Activated CD8-positive, alpha-beta memory T cell treated with anti-CD3 and anti-CD28 coated beads for 36 hours (primary cell): ENCODE results near the gene PRKN. TPM values are rescaled to one million over a fixed set of nuclear protein-coding genes. Genes with fewer than 3 reads are reported as not detected.

Source experiments
- CTCF ChIA-PET: fragments of 350-600 bp; sonication (Branson Sonifier 250); formaldehyde crosslinking; loops from one replicate; lab custom pipeline; 2021; ENCODE audit warnings: antibody characterized with exemption; lab: Charles Lee
- POLR2A ChIA-PET: fragments of 350-600 bp; sonication (Branson Sonifier 250); formaldehyde crosslinking; loops from one replicate; lab custom pipeline; 2021; ENCODE audit warnings: antibody characterized with exemption; lab: Charles Lee
- total RNA-seq, 2 experiments: library from RNA; stranded (reverse); gene quantifications; one replicate each; pipeline ENCODE4 v1.2.3, GENCODE V29; 2021

Gene PRKN
- total RNA-seq, 2 experiments from 2014 or later = not detected

DNA sequence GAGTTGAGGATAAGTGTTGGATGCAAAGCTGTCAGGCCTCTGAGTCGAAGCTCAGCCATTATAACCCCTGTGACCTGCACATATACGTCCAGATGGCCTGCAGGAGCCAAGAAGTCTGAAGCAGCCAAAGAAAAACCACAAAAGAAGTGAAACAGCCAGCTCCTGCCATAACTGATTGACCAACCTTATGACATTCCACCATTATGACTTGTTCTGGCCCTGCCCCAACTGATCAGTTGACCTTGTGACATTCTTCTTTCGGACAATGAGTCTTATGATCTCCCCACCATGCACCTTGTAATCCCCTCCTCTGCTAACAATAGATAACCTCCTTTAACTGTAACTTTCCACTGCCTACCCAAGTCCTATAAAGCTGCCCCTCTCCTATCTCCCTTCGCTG is 1320.0 kb downstream of the PRKN start:
- ChIA-PET CTCF (no interaction called here), POLR2A (no interaction called here)

- ChIA-PET CTCF (no interaction called here), POLR2A (no interaction called here)
Measured at GRCh38 chr6:161407115-161407514, 1320.5 kb downstream of the PRKN start.

DNA sequence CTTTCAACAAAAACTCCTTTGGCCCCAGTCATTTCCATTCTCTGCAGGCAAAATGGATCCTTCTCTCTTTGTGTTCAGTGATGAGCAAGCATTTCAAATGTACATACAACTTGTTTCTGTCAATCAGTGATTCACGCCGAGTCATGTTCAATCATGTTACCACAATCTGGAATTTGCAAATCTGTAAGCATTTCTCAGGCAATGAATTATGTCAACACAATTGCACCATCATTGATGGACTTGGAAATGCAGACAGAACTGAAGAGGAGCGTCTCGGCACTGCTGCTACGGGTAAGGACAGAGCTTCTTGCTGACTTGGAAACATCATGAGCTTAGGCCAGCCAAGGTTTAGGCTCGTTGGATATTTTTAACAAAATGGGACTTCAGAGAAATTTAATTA is 1320.9 kb downstream of the PRKN start:
- CTCF ChIA-PET = no interaction called here
- POLR2A ChIA-PET = no interaction called here

GRCh38 chr6:161405418-161405817 is 1322.1 kb downstream of the PRKN start:
- ChIA-PET POLR2A (no interaction called here), CTCF (no interaction called here)

DNA sequence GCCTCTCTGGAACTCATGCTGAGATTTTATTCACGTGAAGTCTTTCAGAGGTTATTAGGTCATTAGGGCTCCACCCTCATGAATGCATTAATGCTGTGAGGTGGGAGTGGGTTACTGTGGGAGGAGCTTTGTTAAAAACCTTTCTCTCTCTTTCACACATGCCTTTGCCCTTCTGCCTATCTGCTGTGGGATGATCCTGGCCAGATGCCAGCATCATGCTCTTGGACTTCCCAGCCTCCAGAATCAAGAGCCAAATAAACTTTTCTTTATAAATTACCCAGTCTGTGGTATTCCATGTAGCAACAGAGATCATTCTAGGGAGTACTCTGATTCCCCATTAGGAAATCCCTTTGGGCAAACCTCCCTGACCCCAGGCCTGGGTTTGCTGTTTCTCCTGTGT is 1323.8 kb downstream of the PRKN start:
- ChIA-PET POLR2A (no interaction called here), CTCF (no interaction called here)

DNA sequence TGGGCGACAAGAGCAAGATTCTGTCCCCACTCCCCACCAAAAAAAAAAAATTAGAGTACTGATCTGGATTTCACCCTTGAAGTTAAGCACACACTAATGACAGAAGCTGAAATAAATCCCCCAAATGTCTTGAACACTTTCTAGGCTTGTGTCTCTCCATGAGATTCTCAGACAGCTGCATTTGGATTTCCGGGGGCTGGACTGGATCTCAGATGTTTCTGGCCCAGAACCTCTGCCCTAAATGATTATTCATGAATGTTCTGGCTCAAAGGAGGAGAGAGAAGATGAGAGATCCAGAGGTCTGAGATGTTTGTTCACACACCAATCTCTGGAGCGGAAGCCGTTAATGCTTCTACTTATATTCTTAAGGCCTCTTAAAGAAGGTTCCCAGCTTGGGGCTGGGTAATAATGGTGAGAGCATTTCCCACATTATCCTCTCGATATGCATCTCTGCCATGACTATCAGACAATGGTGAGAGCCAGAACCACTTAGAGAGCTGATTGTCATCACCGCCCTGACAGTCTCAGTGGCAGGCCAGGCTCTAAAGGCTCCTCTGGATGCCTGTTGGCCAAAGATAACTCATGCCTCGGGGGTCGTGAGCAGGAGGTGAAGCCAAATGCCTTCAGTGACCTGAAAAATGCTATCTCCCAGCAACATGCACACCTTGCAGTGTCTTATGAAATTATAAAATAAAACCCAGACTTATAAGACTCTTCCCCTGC is 1325.8 kb downstream of the PRKN start:
- ChIA-PET CTCF (no interaction called here), POLR2A (no interaction called here)

DNA sequence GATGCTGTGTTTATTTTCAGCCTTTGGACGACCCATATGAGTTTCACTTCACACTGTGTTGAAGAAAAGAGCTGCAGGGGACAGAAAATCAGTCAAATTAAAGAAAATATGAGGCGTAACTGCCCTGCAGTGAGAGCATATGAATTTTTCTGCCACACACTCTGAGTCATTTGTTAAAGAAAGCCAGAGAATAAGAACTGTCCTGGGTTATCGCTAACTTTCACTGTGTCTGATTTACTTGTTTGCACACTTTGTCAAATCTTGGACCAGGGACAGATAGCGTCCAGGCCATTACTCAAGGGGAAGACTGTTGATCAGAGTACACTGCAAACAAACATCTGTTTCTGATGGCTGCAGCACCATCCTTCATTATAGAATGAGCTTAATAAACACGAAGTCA is 1326.9 kb downstream of the PRKN start:
- CTCF ChIA-PET = no interaction called here

GRCh38 chr6:161396539-161396938 is 1331.0 kb downstream of the PRKN start:
- POLR2A ChIA-PET = no interaction called here
- CTCF ChIA-PET = interaction anchor here (1.3 kb wide), 1 partner anchor 22 kb away, joined by 4 read pairs; no protein-coding TSS in a partner anchor

More for the DNA sequence above, 1326.9 kb downstream of the PRKN start:
- POLR2A ChIA-PET = no interaction called here

GRCh38 chr6:161395716-161396231 is 1331.8 kb downstream of the PRKN start:
- CTCF ChIA-PET = interaction anchor here (1.3 kb wide), 1 partner anchor 23 kb away, joined by 4 read pairs; no protein-coding TSS in a partner anchor
- POLR2A ChIA-PET = no interaction called here

DNA sequence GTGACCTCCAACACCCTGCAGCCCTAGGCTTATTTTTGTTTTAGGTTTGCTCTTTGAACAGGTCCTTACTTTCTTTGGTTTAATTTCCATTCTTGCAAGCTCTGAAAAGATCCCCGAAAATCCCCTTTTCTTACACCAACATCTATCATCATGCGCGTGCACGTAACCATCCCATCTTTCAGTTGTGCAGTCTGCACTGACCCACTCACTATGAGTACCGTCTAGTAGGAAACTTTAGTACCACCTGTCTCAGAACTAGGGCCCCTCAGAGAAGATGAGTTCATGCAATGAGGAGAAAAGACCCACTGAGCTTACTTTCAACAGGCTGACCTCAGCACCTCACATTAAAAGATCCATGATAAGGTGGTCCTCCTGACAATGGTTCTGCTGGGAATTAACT is 1333.1 kb downstream of the PRKN start:
- POLR2A ChIA-PET = no interaction called here
- CTCF ChIA-PET = no interaction called here

- ChIA-PET CTCF (interaction anchor here (1.8 kb wide), 1 partner anchor 11 kb away, joined by 4 read pairs; no protein-coding TSS in a partner anchor), POLR2A (no interaction called here)
Measured at GRCh38 chr6:161393839-161394364, 1333.7 kb downstream of the PRKN start.

- CTCF ChIA-PET = interaction anchor here (1.8 kb wide), 1 partner anchor 11 kb away, joined by 4 read pairs; no protein-coding TSS in a partner anchor
Measured at GRCh38 chr6:161393292-161393691, 1334.3 kb downstream of the PRKN start.

DNA sequence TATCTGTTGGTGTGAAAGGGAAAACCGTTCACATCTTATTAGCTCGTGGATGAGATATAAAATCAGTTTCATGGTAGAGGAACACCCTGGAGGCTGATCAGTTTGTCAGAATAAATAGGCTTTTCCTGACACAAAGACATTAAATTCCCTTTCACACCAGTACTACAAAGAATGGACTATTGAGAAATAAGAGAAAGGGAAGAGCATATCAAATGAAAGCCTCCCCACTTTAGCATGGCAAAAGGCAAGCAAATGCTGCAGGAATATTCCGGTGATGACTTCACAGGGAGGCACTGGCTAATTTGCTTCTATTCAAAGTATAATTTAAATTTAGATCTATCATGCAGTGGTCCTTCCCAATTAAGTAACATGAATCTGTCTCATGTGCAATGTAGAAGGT is 1337.8 kb downstream of the PRKN start:
- ChIA-PET POLR2A (no interaction called here), CTCF (no interaction called here)

More at GRCh38 chr6:161393292-161393691, 1334.3 kb downstream of the PRKN start:
- POLR2A ChIA-PET = no interaction called here

- ChIA-PET POLR2A (no interaction called here), CTCF (no interaction called here)
Measured at GRCh38 chr6:161383951-161384350, 1343.6 kb downstream of the PRKN start.

DNA sequence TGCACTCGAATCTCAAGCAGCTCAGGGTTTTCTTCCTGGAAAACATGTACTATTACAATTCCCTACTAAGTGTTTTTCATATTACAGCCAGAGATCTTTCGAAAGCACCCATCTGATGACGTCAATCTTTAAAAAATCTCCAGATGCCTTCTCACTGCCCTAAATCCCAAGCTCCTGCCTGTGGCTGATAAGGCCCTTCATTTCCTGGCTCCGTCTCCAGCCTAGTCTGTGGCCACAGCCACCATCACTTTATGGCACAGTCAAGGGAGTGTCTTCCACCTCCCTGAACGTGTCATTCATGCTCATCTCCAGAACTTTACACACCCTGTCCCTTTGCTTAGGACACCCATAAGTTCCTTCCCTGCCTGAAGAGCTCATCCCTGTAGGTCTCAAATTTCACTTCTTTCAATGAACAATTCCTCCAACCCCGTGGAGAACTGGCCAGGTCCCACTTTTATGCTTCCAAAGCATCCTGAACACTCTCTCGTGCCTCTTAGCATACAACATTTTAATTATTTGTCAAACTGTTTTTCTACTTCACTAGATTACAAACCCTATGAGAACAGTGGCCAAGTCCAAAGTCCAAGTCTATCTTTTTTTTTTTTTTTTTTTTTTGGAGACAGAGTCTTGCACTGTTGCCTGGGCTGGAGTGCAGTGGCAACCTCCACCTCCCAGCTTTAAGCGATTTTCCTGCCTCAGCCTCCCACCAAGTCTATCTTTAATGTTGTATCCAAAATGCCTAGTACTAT is 1347.6 kb downstream of the PRKN start:
- CTCF ChIA-PET = interaction anchor here (0.6 kb wide), 1 partner anchor 433 kb away, joined by 3 read pairs; no protein-coding TSS in a partner anchor
- POLR2A ChIA-PET = no interaction called here

- POLR2A ChIA-PET = no interaction called here
- CTCF ChIA-PET = no interaction called here
Measured at GRCh38 chr6:161378115-161378514, 1349.5 kb downstream of the PRKN start.

- ChIA-PET POLR2A (no interaction called here), CTCF (no interaction called here)
Measured at GRCh38 chr6:161377116-161377515, 1350.5 kb downstream of the PRKN start.

- POLR2A ChIA-PET = no interaction called here
- CTCF ChIA-PET = interaction anchor here (9.3 kb wide), 1 partner anchor 446 kb away, joined by 124 read pairs; no protein-coding TSS in a partner anchor
Measured at GRCh38 chr6:161376367-161376766, 1351.2 kb downstream of the PRKN start.

- CTCF ChIA-PET = interaction anchor here (2.4 to 9.3 kb wide), 2 partner anchors 445 to 642 kb away, joined by 15 to 124 read pairs; no protein-coding TSS in a partner anchor
- POLR2A ChIA-PET = no interaction called here
Measured at GRCh38 chr6:161374971-161375873, 1352.3 kb downstream of the PRKN start.
